ENCODE data around the gene LYPLAL1. TPM values are rescaled to one million over a fixed set of nuclear protein-coding genes. Genes with fewer than 3 reads are reported as not detected.

The LYPLAL1 gene
- total RNA-seq, 6 donors from 2014 or later: 11.7 to 42.7 (median 26.0) TPM

- peaks cover 0 to 12% (median 0%) of the 10 kb centered on the region in 4 donors for H3K36me3 ChIP-seq
- H3K4me1 ChIP-seq: no peaks in the 10 kb centered on the region
- H3K9me3 ChIP-seq: no peaks in the 10 kb centered on the region
- no peak for DNase-seq
- no peaks in the 10 kb centered on the region for H3K27me3 ChIP-seq
- H3K4me3 ChIP-seq: no peak overlapping the region
- TF ChIP-seq EP300 (IDR thresholded peaks at IDR 0.05) (no peak), POLR2AphosphoS5 (IDR thresholded peaks at IDR 0.05) (no peak), POLR2A (IDR thresholded peaks at IDR 0.05) (no peak), CTCF (IDR thresholded peaks at IDR 0.05) (no peak)
- no peak overlapping the region for H3K27ac ChIP-seq
- 84 to 92% methylated on average over 2 of the region's 2 CpGs for WGBS, 2 donors
- ATAC-seq (ENCODE audit: low FRiP score in 2 of 2): no peak
Measured at GRCh38 chr1:219226196-219226595, 52.5 kb downstream of the LYPLAL1 start.

- 63 to 81% methylated on average over 4 of the region's 4 CpGs for WGBS, 2 donors
- Histone ChIP-seq H3K36me3 (peaks cover 0 to 12% (median 0%) of the 10 kb centered on the region in 4 donors), H3K9me3 (no peaks in the 10 kb centered on the region), H3K27ac (no peak overlapping the region), H3K4me1 (no peaks in the 10 kb centered on the region), H3K4me3 (no peak overlapping the region), H3K27me3 (no peaks in the 10 kb centered on the region)
- TF ChIP-seq EP300 (IDR thresholded peaks at IDR 0.05) (no peak), POLR2AphosphoS5 (IDR thresholded peaks at IDR 0.05) (no peak), CTCF (IDR thresholded peaks at IDR 0.05) (no peak), POLR2A (IDR thresholded peaks at IDR 0.05) (no peak)
- no peak for ATAC-seq (ENCODE audit: low FRiP score in 2 of 2)
- no peak for DNase-seq
Measured at GRCh38 chr1:219227360-219228057, 53.8 kb downstream of the LYPLAL1 start.

- WGBS, 2 donors: 92 to 97% methylated on average over 5 of the region's 5 CpGs
- Histone ChIP-seq H3K4me1 (no peaks in the 10 kb centered on the region), H3K27me3 (no peaks in the 10 kb centered on the region), H3K36me3 (peaks cover 0 to 12% (median 0%) of the 10 kb centered on the region in 4 donors), H3K27ac (no peak overlapping the region), H3K4me3 (no peak overlapping the region), H3K9me3 (no peaks in the 10 kb centered on the region)
- no peak for TF ChIP-seq POLR2A (IDR thresholded peaks at IDR 0.05)
- no peak for TF ChIP-seq POLR2AphosphoS5 (IDR thresholded peaks at IDR 0.05)
- TF ChIP-seq EP300 (IDR thresholded peaks at IDR 0.05): no peak
- no peak for TF ChIP-seq CTCF (IDR thresholded peaks at IDR 0.05)
- DNase-seq (no peak), ATAC-seq (ENCODE audit: low FRiP score in 2 of 2) (no peak)
Measured at GRCh38 chr1:219228058-219228419, 54.4 kb downstream of the LYPLAL1 start.

GRCh38 chr1:219232890-219233289, 59.2 kb downstream of the LYPLAL1 start:
- WGBS, 2 donors: 85 to 95% methylated on average over 2 of the region's 2 CpGs
- ATAC-seq (ENCODE audit: low FRiP score in 2 of 2) (no peak), DNase-seq (no peak)
- H3K27ac ChIP-seq: no peak overlapping the region
- H3K9me3 ChIP-seq: no peaks in the 10 kb centered on the region
- peaks cover 0 to 12% (median 0%) of the 10 kb centered on the region in 4 donors for H3K36me3 ChIP-seq
- H3K4me3 ChIP-seq: no peak overlapping the region
- H3K4me1 ChIP-seq: no peaks in the 10 kb centered on the region
- H3K27me3 ChIP-seq: no peaks in the 10 kb centered on the region
- TF ChIP-seq EP300 (IDR thresholded peaks at IDR 0.05) (no peak), CTCF (IDR thresholded peaks at IDR 0.05) (no peak), POLR2AphosphoS5 (IDR thresholded peaks at IDR 0.05) (no peak)

GRCh38 chr1:219235903-219236481, 62.3 kb downstream of the LYPLAL1 start:
- Histone ChIP-seq H3K9me3 (no peaks in the 10 kb centered on the region), H3K4me1 (no peaks in the 10 kb centered on the region), H3K27me3 (no peaks in the 10 kb centered on the region), H3K36me3 (no peaks in the 10 kb centered on the region), H3K27ac (no peak overlapping the region), H3K4me3 (no peak overlapping the region)
- ATAC-seq (ENCODE audit: low FRiP score in 2 of 2) (no peak), DNase-seq (no peak)
- TF ChIP-seq POLR2A (IDR thresholded peaks at IDR 0.05): no peak
- 91 to 94% methylated on average over 2 of the region's 2 CpGs for WGBS, 2 donors
